ENCODE results near the gene HTR3D. TPM values are rescaled to one million over a fixed set of nuclear protein-coding genes. Genes with fewer than 3 reads are reported as not detected.

HTR3D gene
- total and polyA plus RNA-seq, 2 of the 4 experiments (the other 2 are of a cell fraction), result not detected

- Histone ChIP-seq H3K4me2 (ENCODE audit: low read depth, low read length) (no peak overlapping the region), H4K91ac (ENCODE audit: insufficient read depth, low read depth, low read length) (no peak overlapping the region), H2BK5ac (ENCODE audit: low read depth, low read length, poor library complexity, severe bottlenecking) (no peak overlapping the region), H3K9ac (ENCODE audit: low read depth, low read length) (no peak overlapping the region), H2BK120ac (ENCODE audit: low read depth, low read length) (no peak overlapping the region), H2AFZ (replicated peaks; ENCODE audit: low read length, poor library complexity) (no peak overlapping the region), H4K20me1 (ENCODE audit: insufficient read depth, low read length) (peaks cover 7% of the 10 kb centered on the region; the same call in 1 of the 2 replicates), H3K27me3 (ENCODE audit: control insufficient read depth, insufficient read depth, low read length) (no peaks in the 10 kb centered on the region), H3K23ac (ENCODE audit: low read depth, low read length) (no peak overlapping the region), H3K18ac (ENCODE audit: low read depth, low read length) (no peak overlapping the region), H4K5ac (ENCODE audit: low read depth, low read length) (no peak overlapping the region), H2AK9ac (replicated peaks; ENCODE audit: low read depth, low read length, poor library complexity) (no peak overlapping the region), H3K56ac (ENCODE audit: extremely low read depth, insufficient read depth, low read length) (no peak overlapping the region), H3K4ac (ENCODE audit: low read depth, low read length) (no peak overlapping the region), H3K9me3 (ENCODE audit: control insufficient read depth, insufficient read depth, low read length) (no peaks in the 10 kb centered on the region), H3K36me3 (ENCODE audit: control insufficient read depth, insufficient read depth, low read length) (peaks cover 27% of the 10 kb centered on the region), H4K8ac (ENCODE audit: low read depth in 2 of 2, low read length in 2 of 2) (no peak overlapping the region), H3K79me1 (ENCODE audit: low read depth in 1 of 2, low read length in 2 of 2) (peaks cover 0 to 8% of the 10 kb centered on the region in 2 experiments; a peak in 2 of 4 replicates), H2BK15ac (ENCODE audit: low read depth, low read length) (no peak overlapping the region), H3K4me3 (ENCODE audit: insufficient read depth, low read depth, low read length) (no peak overlapping the region), H2BK20ac (ENCODE audit: low read depth, low read length) (no peak overlapping the region), H3K9me1 (ENCODE audit: insufficient read depth, low read length) (peaks cover 15% of the 10 kb centered on the region), H3K27ac (ENCODE audit: insufficient read depth, low read length) (no peak overlapping the region), H3K4me1 (ENCODE audit: control insufficient read depth, insufficient read depth, low read length) (peaks cover 16% of the 10 kb centered on the region), H2AK5ac (ENCODE audit: low read depth, low read length) (no peak overlapping the region), H3K14ac (replicated peaks; ENCODE audit: low read depth, low read length) (no peak overlapping the region)
- ChIA-PET CTCF (no interaction called here), POLR2A (ENCODE audit: unreplicated experiment) (no interaction called here)
- dilution Hi-C loops (cut with HindIII; ENCODE audit: low sequenced_read_pairs, unreplicated experiment), result no loop called here
- no TSS peak for BruUV-seq (replicated peaks)
- in situ Hi-C loops (cut with MboI; ENCODE audit: low sequenced_read_pairs), result no loop called here
- 100% methylated on average over 1 of the region's 4 CpGs; no CpG with 5 or more reads in 1 of the 2 experiments for WGBS, 2 experiments (ENCODE audit: extremely low coverage in 2 of 2, insufficient read length in 1 of 2)
- DNase-seq (no peak), ATAC-seq (ENCODE audit: low read depth) (no peak)
- no peak for TF ChIP-seq BHLHE40 (IDR thresholded peaks at IDR 0.05; ENCODE audit: low read depth, low read length)
- no peak for TF ChIP-seq RFX5 (IDR thresholded peaks at IDR 0.05; ENCODE audit: low read depth, low read length)
- TF ChIP-seq USF2 (IDR thresholded peaks at IDR 0.05; ENCODE audit: low read depth, low read length), result no peak
- TF ChIP-seq CEBPB (IDR thresholded peaks at IDR 0.05; ENCODE audit: low read depth, low read length), result no peak
- TF ChIP-seq ELK1 (IDR thresholded peaks at IDR 0.05; ENCODE audit: borderline replicate concordance, low read depth, low read length), result no peak
- no peak for TF ChIP-seq CTCF (conservative IDR thresholded peaks at IDR 0.05; ENCODE audit: low read depth, low read length)
- no peak for TF ChIP-seq MAZ (IDR thresholded peaks at IDR 0.05; ENCODE audit: borderline replicate concordance, low read depth, low read length)
- no peak for TF ChIP-seq RCOR1 (IDR thresholded peaks at IDR 0.05; ENCODE audit: insufficient replicate concordance, low read length)
- no peak for TF ChIP-seq FOS (IDR thresholded peaks at IDR 0.05; ENCODE audit: low read depth, low read length)
- no peak for TF ChIP-seq NFE2L2 (IDR thresholded peaks at IDR 0.05; ENCODE audit: low read depth, low read length)
- no peak for TF ChIP-seq RAD21 (IDR thresholded peaks at IDR 0.05; ENCODE audit: low read length)
- no peak for TF ChIP-seq SMC3 (IDR thresholded peaks at IDR 0.05; ENCODE audit: low read depth, low read length)
- intact Hi-C loops (cut with micrococcal nuclease), result no loop called here
Measured at GRCh38 chr3:183984127-183984740, 47.3 kb upstream of the HTR3D start.
